H9 (cell line): Measurements from ENCODE around the gene TST. TPM values are rescaled to one million over a fixed set of nuclear protein-coding genes. Genes with fewer than 3 reads are reported as not detected.

ENCODE experiments used
- DNase-seq: peaks from one replicate; pipeline ENCODE4 v3.0.0-alpha.2; 2017
- H2AFZ ChIP-seq: one replicate; pipeline ENCODE4 v1.6.1; 2013; ENCODE audit warnings: mild to moderate bottlenecking, low read length, control low read depth, moderate library complexity
- H2AK5ac ChIP-seq: 2 replicates; pipeline ENCODE4 v1.6.1; 2013; ENCODE audit warnings: low read length, control low read depth, mixed read lengths; ENCODE audit not compliant: insufficient read length
- H2BK120ac ChIP-seq: one replicate; pipeline ENCODE4 v1.6.1; 2013; ENCODE audit warnings: low read depth, mild to moderate bottlenecking, low read length, control low read depth, inconsistent platforms; ENCODE audit not compliant: poor library complexity, severe bottlenecking
- H2BK12ac ChIP-seq: 2 replicates; pipeline ENCODE4 v1.6.1; 2013; ENCODE audit warnings: low read length, control low read depth, mixed read lengths, low read depth; ENCODE audit not compliant: insufficient read length
- H2BK15ac ChIP-seq: 2 replicates; pipeline ENCODE4 v1.6.1; 2013; ENCODE audit warnings: low read depth, low read length, control low read depth
- H2BK20ac ChIP-seq: one replicate; pipeline ENCODE4 v1.6.1; 2013; ENCODE audit warnings: low read depth, mild to moderate bottlenecking, low read length, control low read depth, inconsistent platforms; ENCODE audit not compliant: poor library complexity, severe bottlenecking
- H2BK5ac ChIP-seq: 2 replicates; pipeline ENCODE4 v1.6.1; 2013; ENCODE audit warnings: low read length, control low read depth, mixed read lengths; ENCODE audit not compliant: insufficient read length
- H3K14ac ChIP-seq: 2 replicates; pipeline ENCODE4 v1.6.1; 2013; ENCODE audit warnings: low read length, control low read depth; ENCODE audit not compliant: insufficient read depth
- H3K18ac ChIP-seq: 2 replicates; pipeline ENCODE4 v1.6.1; 2013; ENCODE audit warnings: low read depth, mild to moderate bottlenecking, mixed read lengths, low read length, control low read depth; ENCODE audit not compliant: insufficient read length
- H3K23ac ChIP-seq: 2 replicates; pipeline ENCODE4 v1.6.1; 2013; ENCODE audit warnings: low read length, control low read depth, mixed read lengths, low read depth; ENCODE audit not compliant: insufficient read length
- H3K23me2 ChIP-seq: 2 replicates; pipeline ENCODE4 v1.6.1; 2013; ENCODE audit warnings: low read depth, mild to moderate bottlenecking, mixed read lengths, low read length, control low read depth; ENCODE audit not compliant: insufficient read length, poor library complexity, severe bottlenecking
- H3K27ac ChIP-seq: 2 replicates; pipeline ENCODE4 v1.5.1; 2013; ENCODE audit warnings: low read length, control low read depth, mixed read lengths, low read depth; ENCODE audit not compliant: insufficient read length
- H3K27me3 ChIP-seq: 2 replicates; pipeline ENCODE4 v1.6.1; 2013; ENCODE audit warnings: low read length, control low read depth, inconsistent platforms; ENCODE audit not compliant: insufficient read depth
- H3K4ac ChIP-seq: 2 replicates; pipeline ENCODE4 v1.6.1; 2013; ENCODE audit warnings: low read depth, mild to moderate bottlenecking, control low read depth, inconsistent platforms, low read length, moderate library complexity
- H3K4me1 ChIP-seq: 2 replicates; pipeline ENCODE4 v1.6.1; 2013; ENCODE audit warnings: low read length, control low read depth, inconsistent platforms; ENCODE audit not compliant: insufficient read depth
- H3K4me2 ChIP-seq: 2 replicates; pipeline ENCODE4 v1.6.1; 2013; ENCODE audit warnings: low read length, control low read depth, mixed read lengths; ENCODE audit not compliant: insufficient read length, insufficient read depth
- H3K56ac ChIP-seq: 2 replicates; pipeline ENCODE4 v1.6.1; 2013; ENCODE audit warnings: low read depth, mild to moderate bottlenecking, mixed read lengths, low read length, control low read depth; ENCODE audit not compliant: insufficient read length
- H3K79me1 ChIP-seq: 2 replicates; pipeline ENCODE4 v1.6.1; 2013; ENCODE audit warnings: low read depth, mild to moderate bottlenecking, moderate library complexity, low read length, control low read depth, inconsistent platforms; ENCODE audit not compliant: insufficient read depth, poor library complexity, severe bottlenecking
- H3K79me2 ChIP-seq: 2 replicates; pipeline ENCODE4 v1.6.1; 2013; ENCODE audit warnings: low read length, control low read depth, inconsistent platforms; ENCODE audit not compliant: insufficient read depth
- H3K9ac ChIP-seq: 2 replicates; pipeline ENCODE4 v1.6.1; 2013; ENCODE audit warnings: low read length, control low read depth, mixed read lengths; ENCODE audit not compliant: insufficient read length; ENCODE audit errors: extremely low read depth
- H3K9me3 ChIP-seq: one replicate; pipeline ENCODE4 v1.6.1; 2013; ENCODE audit warnings: low read depth, low read length, inconsistent platforms; ENCODE audit not compliant: control insufficient read depth
- H3T11ph ChIP-seq: one replicate; pipeline ENCODE4 v1.6.1; 2013; ENCODE audit warnings: mild to moderate bottlenecking, low read length, control low read depth, inconsistent platforms
- H4K20me1 ChIP-seq: one replicate; pipeline ENCODE4 v1.6.1; 2013; ENCODE audit not compliant: control insufficient read depth, insufficient read length, insufficient read depth
- H4K5ac ChIP-seq: 2 replicates; pipeline ENCODE4 v1.6.1; 2013; ENCODE audit warnings: low read depth, mild to moderate bottlenecking, mixed read lengths, low read length, control low read depth; ENCODE audit not compliant: insufficient read length
- H4K8ac ChIP-seq: replicated peaks from 2 replicates; pipeline ENCODE4 v1.6.1; 2013; ENCODE audit warnings: low read length, control low read depth, mixed read lengths, low read depth; ENCODE audit not compliant: insufficient read length
- H4K91ac ChIP-seq: 2 replicates; pipeline ENCODE4 v1.6.1; 2013; ENCODE audit warnings: low read depth, mild to moderate bottlenecking, moderate library complexity, mixed read lengths, low read length, control low read depth; ENCODE audit not compliant: insufficient read length
- H3K27ac Mint-ChIP-seq, 3 experiments: 2 replicates in 2 of 3; 3 replicates in 1 of 3; pipeline ENCODE4 v1.8.0; 2020 to 2021; ENCODE audit warnings: mixed read lengths in 3 of 3, mild to moderate bottlenecking in 1 of 3, moderate library complexity in 1 of 3
- H3K27me3 Mint-ChIP-seq: 2 replicates; pipeline ENCODE4 v1.8.0; 2021; ENCODE audit warnings: low read depth, mild to moderate bottlenecking, moderate library complexity, mixed read lengths
- H3K36me3 Mint-ChIP-seq, 3 experiments: 2 replicates in 2 of 3; 3 replicates in 1 of 3; pipeline ENCODE4 v1.8.0; 2020 to 2021; ENCODE audit warnings: low read depth in 3 of 3, mixed read lengths in 3 of 3; ENCODE audit not compliant: insufficient read depth in 1 of 3
- H3K4me1 Mint-ChIP-seq, 2 experiments: 2 replicates each; pipeline ENCODE4 v1.8.0; 2020; ENCODE audit warnings: mixed read lengths in 2 of 2
- H3K4me3 Mint-ChIP-seq, 2 experiments: 2 replicates in 1 of 2; 3 replicates in 1 of 2; pipeline ENCODE4 v1.8.0; 2020 to 2021; ENCODE audit warnings: mild to moderate bottlenecking in 2 of 2, mixed read lengths in 2 of 2, moderate library complexity in 1 of 2
- H3K9me3 Mint-ChIP-seq, 2 experiments: 2 replicates in 1 of 2; 3 replicates in 1 of 2; pipeline ENCODE4 v1.8.0; 2020; ENCODE audit warnings: mild to moderate bottlenecking in 2 of 2, mixed read lengths in 2 of 2, moderate library complexity in 1 of 2
- WGBS: extraction: QIAGEN DNeasy Blood & Tissue Kit; methylation state at CpG from one replicate; pipeline ENCODE4 v1.1.7; 2013; ENCODE audit warnings: missing lambda C conversion rate, low lambda C conversion rate, mixed read lengths; ENCODE audit not compliant: insufficient read length; ENCODE audit errors: extremely low coverage; 5-methylcytosine and 5-hydroxymethylcytosine counted together
- total RNA-seq: library from RNA; stranded (reverse); gene quantifications from 2 replicates; pipeline ENCODE4 v1.2.1, GENCODE V29; 2021
- TF ChIP-seq, protein P1 (sequence below): fragments of 200-600 bp; sonication (generic); conservative IDR thresholded peaks from 3 replicates; pipeline ENCODE4 v1.8.0; 2021; ENCODE audit warnings: antibody characterized with exemption, mild to moderate bottlenecking

TST gene
- total RNA-seq, 1 experiment from 2014 or later = 31.9 TPM

DNA sequence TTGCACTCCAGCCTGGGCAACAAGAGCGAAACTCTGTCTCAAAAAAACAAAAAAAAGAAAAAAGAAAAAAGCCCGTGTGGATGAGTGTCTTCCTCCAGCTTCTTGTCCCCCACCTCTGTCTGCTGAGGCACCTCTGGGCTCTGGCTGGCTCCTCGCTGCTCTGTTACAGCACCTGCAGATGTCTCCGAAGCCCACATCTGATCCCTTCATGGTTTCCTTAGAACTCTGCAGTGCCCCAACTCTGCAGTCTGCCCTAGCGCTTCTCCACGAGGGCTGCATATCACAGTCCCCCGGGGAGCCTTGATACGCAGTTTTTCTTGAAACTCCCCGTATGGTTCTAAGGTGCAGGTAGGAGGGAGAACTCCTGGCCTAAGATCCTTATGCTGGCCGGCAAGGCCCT lies 48.2 kb upstream of the TST start:
- no peak overlapping the region for H3K18ac ChIP-seq
- no peak for DNase-seq
- Mint-ChIP-seq H3K27me3 (peaks cover 51% of the 10 kb centered on the region), H3K36me3 (peaks cover 2 to 9% (median 6%) of the 10 kb centered on the region in 3 experiments; a peak in 5 of 7 replicates), H3K27ac (no peak overlapping the region), H3K4me3 (no peak overlapping the region), H3K9me3 (no peaks in the 10 kb centered on the region; a peak in 1 of 5 replicates), H3K4me1 (peaks cover 9 to 14% of the 10 kb centered on the region in 2 experiments)
- no peaks in the 10 kb centered on the region for H3K79me1 ChIP-seq
- H3K4me1 ChIP-seq = no peaks in the 10 kb centered on the region; the same call in 1 of the 2 replicates
- H4K8ac ChIP-seq = no peak overlapping the region
- H3K27ac ChIP-seq = no peak overlapping the region
- H2BK20ac ChIP-seq = no peak overlapping the region
- H2BK15ac ChIP-seq = no peak overlapping the region
- no peak overlapping the region for H2BK12ac ChIP-seq
- H3K56ac ChIP-seq = no peak overlapping the region
- H3K9ac ChIP-seq = no peak overlapping the region
- peaks cover 16% of the 10 kb centered on the region for H3K27me3 ChIP-seq
- peaks cover 2% of the 10 kb centered on the region for H4K20me1 ChIP-seq
- no peak overlapping the region for H4K5ac ChIP-seq
- H2AFZ ChIP-seq = no peak overlapping the region
- no peak overlapping the region for H3T11ph ChIP-seq
- peaks cover 3% of the 10 kb centered on the region for H3K23me2 ChIP-seq
- no peaks in the 10 kb centered on the region for H3K79me2 ChIP-seq
- no peaks in the 10 kb centered on the region for H3K9me3 ChIP-seq
- H3K23ac ChIP-seq = no peak overlapping the region
- H2BK5ac ChIP-seq = no peak overlapping the region
- H3K4me2 ChIP-seq = no peak overlapping the region
- no CpG with 5 or more reads among the region's 10 CpGs for WGBS
- no peak overlapping the region for H3K14ac ChIP-seq
- H4K91ac ChIP-seq = no peak overlapping the region
- TF ChIP-seq, protein P1, sequence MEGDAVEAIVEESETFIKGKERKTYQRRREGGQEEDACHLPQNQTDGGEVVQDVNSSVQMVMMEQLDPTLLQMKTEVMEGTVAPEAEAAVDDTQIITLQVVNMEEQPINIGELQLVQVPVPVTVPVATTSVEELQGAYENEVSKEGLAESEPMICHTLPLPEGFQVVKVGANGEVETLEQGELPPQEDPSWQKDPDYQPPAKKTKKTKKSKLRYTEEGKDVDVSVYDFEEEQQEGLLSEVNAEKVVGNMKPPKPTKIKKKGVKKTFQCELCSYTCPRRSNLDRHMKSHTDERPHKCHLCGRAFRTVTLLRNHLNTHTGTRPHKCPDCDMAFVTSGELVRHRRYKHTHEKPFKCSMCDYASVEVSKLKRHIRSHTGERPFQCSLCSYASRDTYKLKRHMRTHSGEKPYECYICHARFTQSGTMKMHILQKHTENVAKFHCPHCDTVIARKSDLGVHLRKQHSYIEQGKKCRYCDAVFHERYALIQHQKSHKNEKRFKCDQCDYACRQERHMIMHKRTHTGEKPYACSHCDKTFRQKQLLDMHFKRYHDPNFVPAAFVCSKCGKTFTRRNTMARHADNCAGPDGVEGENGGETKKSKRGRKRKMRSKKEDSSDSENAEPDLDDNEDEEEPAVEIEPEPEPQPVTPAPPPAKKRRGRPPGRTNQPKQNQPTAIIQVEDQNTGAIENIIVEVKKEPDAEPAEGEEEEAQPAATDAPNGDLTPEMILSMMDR = no peak
- no peak overlapping the region for H2AK5ac ChIP-seq
- H3K4ac ChIP-seq = no peak overlapping the region
- no peak overlapping the region for H2BK120ac ChIP-seq
